NCI-H1048 (cell line): ENCODE data around the gene DOCK4.

Source experiments
- DNase-seq: peaks from one replicate; lab custom pipeline; 2025; lab: John Stamatoyannopoulos, UW

Gene DOCK4

GRCh38 chr7:112105584-112106530 lies 100.3 kb downstream of the DOCK4 start:
- DNase-seq = no peak

DNA sequence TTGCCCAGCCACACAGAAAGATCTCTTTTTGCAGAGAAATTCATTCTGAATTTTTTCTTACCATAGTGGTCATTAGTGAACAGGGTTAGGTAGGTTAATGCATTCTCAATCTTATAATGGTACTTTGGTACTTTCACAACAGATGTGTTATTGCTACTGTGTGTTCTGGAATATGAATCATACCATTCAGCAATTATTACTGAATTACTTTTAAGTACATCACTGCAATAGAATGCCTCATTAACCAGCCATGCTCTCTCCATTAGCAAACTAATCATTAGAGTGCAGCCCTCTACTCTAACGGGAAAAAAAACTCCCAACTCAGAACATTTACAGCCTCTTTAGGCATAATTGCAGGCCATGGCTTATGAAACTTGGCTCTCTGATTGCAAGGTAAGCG lies 102.1 kb downstream of the DOCK4 start:
- no peak for DNase-seq

DNA sequence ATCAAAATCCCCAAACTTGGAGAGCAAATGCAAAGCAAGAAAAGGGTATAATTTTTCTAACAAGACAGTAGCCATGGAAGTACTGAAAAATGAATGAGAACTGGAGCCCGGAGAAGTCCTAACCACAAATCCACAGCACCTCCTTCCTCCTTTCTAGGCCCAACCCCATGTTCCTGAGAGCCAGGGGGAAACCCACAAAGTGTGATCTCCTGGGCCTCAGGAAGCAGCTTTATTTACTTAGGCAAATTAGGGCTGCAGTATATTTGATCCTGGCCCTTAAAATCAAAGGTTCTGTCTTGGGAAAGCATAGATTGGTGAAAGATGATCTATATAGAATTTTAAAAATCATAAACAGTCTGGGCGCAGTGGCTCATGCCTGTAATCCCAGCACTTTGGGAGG lies 103.0 kb downstream of the DOCK4 start:
- DNase-seq = no peak

DNA sequence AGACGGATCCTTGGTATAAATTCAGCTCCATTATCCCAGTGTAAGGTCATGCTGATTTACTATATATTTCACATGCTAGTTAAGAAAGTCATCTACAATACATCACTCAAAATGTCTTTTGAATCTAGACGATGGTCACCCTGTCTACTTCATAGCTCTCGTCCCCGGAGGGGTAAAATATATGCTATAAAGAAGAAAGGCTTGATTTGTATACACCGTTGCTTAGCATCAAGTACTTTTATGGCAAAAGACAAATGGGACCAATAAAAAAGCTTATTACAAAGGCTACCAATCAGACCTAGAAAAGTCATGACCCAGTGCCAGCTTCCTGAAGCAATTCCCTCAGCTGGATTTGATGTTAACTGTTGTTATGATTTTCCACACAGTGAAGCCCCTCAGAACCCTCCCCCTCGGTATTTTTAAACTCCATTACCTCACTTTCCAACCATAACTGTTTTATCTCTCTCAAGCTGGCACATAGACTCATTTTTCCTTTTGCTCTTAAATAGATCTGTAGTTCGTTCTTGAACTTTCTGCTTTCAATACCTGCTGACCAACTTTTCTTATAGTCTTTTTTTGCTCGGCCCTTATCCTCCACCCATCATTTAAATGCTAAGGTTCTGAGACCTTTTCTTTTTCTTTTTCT lies 104.9 kb downstream of the DOCK4 start:
- no peak for DNase-seq

DNA sequence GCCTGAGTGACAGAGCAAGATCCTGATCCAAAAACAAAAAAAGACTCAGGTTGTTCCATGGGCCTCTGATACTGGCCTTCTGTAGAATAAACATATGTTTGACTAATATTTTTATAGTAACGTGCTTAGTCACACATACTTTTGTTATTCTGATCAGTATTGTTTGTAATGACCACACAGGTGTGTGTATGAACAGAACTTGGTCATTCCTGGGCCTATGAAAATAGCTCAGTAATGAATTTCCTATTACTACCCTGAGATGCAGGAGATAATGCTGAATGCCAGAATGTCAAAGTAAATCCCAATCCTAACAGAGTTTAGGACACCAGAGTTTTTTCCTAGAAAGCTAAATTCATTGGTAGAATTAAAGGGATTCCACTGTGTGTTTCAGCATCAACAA lies 108.7 kb downstream of the DOCK4 start:
- DNase-seq = no peak

GRCh38 chr7:112093409-112093808 lies 112.8 kb downstream of the DOCK4 start:
- DNase-seq = no peak

DNA sequence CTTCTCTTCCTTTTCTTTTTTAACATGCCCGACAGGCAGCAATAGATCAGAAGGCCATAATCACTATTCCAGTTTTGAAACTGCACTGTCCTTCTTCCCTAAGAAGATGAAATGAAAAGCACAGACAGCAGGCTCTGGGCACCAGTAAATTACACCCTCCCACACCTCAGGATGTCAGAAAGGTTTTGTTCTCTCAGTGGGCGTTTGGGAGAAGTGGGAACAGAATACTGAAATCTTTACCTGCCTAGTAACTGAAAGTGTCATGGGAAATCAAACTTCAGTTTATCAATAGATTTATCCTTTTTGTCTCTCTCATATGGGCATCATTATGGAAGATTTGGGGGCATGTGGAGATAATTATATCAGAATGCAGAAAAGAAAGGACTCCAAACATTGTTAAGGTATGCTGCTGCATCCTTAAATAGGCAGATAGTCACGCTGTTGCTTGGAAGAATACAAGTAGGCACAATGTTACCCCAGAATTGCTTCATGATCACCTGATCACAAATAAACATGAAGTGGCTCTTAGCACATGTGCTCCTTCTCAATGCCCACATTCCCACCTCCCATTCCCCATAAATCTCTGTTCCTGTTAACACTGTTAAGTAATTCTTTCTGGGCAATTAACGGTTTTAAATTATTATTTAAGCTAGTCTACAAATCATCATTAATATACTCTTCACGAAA lies 113.3 kb downstream of the DOCK4 start:
- no peak for DNase-seq

GRCh38 chr7:112092306-112092705 lies 113.9 kb downstream of the DOCK4 start:
- DNase-seq = no peak

GRCh38 chr7:112091768-112092167 lies 114.4 kb downstream of the DOCK4 start:
- DNase-seq = no peak

DNA sequence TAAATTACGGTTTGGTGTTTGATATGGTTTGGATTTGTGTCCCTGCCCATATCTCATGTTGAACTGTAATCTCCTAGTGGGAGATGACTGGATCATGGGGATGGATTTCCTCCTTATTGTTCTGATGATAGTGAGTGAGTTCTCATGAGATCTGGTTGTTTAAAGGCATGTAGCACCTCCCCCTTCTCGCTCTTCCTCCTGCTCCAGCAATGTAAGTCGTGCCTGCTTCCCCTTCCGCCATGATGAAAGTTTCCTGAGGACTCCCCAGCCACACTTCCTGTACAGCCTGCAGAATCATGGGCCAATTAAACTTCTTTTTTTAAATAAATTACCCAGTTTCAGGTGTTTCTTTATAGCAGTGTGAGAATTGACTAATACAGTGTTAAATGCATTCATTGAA lies 116.6 kb downstream of the DOCK4 start:
- no peak for DNase-seq

- DNase-seq = no peak
Observed at GRCh38 chr7:112088484-112089016, 117.6 kb downstream of the DOCK4 start.

DNA sequence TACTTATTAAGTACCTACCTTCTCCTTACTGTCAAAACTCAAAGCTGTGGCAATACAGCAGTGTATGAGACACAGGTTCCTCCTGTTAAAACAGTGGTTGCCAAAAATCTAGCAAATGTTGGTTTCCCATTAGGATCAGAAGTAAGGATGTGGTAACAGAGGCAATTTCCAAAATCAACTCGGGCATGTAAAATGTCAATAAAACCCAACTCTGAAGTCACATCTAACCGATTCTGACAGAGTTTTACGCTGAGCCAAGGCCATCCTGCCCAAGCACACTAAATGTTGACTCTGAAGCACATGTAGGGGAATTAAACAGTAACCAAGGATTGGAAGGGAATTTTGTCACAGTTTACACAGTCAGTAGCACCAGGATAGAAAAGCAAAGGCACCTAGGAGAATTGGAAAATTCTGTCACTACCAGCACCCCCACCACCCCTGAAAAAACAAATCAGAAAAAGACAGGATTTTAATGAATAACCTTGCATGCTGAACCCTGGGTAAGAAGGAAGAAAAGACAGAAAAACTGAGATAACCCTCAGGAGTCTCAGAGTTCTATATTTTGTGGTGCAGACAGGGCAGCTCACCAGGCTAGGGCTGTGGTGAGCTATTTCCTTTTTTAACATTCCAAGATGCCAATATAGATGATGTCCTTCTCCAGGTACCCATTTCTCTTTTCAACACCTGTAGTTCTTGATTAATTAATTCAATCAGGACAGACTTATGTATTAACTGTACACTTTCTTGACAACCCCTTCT lies 119.5 kb downstream of the DOCK4 start:
- no peak for DNase-seq

DNA sequence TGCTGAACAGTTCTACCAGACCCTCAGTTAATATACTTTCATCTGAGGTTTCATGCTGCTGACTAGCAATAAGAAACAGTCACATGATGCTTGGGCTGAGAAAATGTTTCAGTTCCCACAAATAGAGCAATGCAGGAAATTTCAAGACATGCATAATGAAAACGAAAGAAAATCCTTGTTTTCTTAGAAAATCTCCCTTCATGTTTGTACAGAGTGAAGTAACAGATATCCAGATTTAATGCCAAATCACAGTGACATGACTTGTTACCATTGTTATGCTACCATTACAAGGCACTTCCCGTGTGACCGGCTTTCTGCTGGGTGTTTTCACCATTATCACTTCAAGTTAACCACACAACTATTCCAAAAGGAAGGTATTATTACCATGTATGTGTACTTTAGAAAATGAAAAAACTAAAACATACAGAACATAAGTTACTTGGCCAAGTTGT lies 121.7 kb downstream of the DOCK4 start:
- no peak for DNase-seq

DNA sequence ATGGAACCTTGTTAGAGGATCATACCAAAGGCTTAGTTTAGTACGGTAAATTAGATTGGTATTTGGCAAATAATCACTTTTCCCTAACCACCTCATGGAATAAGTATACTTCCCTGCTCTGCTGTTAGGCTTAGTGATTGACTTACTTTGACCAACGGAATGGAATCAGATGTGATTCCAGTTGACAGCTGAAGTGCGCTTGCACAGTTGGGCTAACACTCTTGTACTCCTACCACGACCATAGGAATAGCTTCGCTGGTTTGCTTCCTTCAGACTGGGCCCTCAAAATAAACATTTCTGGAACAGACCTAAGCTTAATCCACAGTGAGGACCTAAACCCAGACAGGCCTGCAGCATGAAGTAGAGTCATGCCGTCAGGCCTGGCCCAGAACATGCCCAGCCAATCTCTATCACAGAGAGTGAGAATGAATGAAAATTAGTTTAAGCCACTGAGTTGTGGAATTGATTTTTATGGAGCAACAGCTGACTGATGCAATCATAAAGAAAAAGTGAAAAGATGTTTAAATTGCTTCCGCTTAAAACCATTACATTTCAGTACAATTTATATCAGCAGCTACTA lies 122.3 kb downstream of the DOCK4 start:
- DNase-seq = no peak

DNA sequence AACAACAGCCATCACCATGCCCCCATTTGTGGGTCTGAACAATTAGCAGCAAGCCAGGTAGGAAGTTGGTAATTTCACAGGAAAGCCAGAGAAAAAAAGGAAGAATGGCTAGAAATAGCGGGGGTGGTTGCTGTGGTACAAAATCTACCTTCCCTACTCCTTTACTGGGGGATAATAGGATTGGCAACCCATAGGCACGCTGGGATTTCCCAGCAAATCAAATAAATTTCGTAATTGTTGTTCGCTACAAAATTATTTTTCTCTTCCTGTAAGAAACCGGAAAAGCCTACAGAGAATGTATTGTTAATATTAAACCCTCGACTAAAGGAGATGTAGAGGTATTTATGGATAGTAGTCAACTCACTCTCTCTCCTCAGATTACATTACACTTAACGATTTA lies 123.9 kb downstream of the DOCK4 start:
- no peak for DNase-seq

DNA sequence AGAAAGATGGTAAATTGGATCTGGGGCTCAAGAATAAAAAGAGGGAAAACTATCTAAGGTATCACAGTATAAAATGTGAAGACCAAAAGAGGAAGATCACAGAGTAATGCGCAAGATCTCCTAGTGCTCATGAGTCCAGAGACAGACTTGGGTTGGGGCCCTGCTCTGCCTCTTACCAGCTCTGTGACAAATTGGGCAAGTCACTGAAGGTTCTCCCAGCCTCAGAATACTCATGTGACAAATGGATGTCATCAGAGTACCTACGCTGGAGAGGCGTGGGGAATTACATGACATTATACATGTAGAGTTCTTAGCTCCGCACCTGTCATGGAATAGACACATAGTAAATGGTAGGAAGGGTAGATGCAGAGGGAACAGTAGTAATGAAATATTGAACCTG lies 124.4 kb downstream of the DOCK4 start:
- no peak for DNase-seq

DNA sequence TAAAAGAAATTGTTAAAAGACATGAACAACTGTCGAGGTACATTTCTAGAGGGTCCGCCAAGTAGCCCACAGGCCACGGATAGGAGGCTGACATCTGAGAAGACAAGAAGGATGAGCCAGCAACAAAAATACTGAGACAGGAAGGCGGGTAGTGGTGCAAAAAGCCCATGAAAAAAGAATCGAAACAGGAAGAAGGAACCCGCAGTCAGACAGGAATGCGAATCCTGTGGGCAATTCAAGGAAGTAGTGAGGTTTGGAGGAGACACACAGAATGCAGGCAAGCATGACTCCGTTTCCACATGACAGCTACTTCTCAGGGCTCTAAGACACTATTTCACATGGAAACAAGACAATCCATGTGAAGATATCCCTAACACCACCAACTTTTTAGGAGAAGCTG lies 125.2 kb downstream of the DOCK4 start:
- no peak for DNase-seq

DNA sequence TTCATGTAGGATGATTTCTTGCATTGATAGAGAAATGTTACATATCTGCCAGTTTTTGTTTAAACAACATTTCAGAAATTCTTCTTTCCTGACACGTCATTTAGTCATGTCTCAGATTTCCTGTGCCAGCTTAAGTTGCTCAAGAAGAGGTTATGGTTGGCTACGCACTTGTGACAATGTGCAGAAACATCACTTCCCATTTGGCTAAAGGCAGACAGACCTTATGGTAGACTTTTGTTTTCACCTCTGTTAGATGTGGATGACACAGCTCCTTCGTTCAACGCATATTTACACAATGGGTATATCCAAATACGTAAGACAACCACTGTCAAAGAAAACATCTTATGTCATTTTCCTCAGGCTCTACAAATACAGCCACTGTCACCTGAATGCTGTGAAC lies 125.8 kb downstream of the DOCK4 start:
- DNase-seq = no peak

DNA sequence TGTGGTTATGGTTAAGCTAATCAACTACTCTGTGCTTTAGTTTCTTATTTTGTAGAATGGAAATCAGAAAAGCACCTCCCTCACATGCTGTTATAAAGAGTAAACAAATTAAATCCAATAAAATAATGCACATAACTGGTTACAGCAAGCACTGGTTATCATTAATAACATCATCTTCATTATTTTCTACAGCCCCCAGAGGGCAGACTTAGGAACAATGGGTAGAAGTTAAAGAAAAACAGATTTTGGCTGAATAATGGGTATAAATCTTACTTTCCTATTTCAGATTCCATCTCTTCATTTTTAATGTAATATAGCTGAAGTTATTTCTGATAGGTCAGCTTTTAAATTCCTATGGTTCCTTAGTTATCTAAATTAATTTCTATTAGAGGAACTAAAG lies 126.5 kb downstream of the DOCK4 start:
- DNase-seq = no peak

- DNase-seq = no peak
Observed at GRCh38 chr7:112079122-112079521, 127.1 kb downstream of the DOCK4 start.

- no peak for DNase-seq
Observed at GRCh38 chr7:112076324-112076723, 129.9 kb downstream of the DOCK4 start.
